Endometrial microvascular endothelial cells (primary cell): ENCODE data around the gene LIMS2. TPM values are rescaled to one million over a fixed set of nuclear protein-coding genes. Genes with fewer than 3 reads are reported as not detected.

Experiments
- in situ Hi-C: cut with HindIII; loops from 2 replicates; pipeline ENCODE4 v1.10.0; 2017; ENCODE audit warnings: low sequenced_read_pairs, low pct_unique_long_range_greater_than_20kb; ENCODE audit errors: inconsistent ontology term
- total RNA-seq: library from RNA; depleted of rRNA; stranded (reverse); fragments of >200 nt; gene quantifications from one replicate; pipeline ENCODE4 v1.2.3, GENCODE V29; 2015; ENCODE audit errors: inconsistent ontology term

Gene LIMS2
- total RNA-seq, 1 donor from 2014 or later: 34.9 TPM

GRCh38 chr2:127597046-127597983 is 78.0 kb downstream of the LIMS2 start:
- in situ Hi-C loops: no loop called here

- in situ Hi-C loops: no loop called here
Observed at GRCh38 chr2:127596311-127597045, 78.9 kb downstream of the LIMS2 start.

GRCh38 chr2:127594116-127594591 is 81.2 kb downstream of the LIMS2 start:
- in situ Hi-C loops: no loop called here

DNA sequence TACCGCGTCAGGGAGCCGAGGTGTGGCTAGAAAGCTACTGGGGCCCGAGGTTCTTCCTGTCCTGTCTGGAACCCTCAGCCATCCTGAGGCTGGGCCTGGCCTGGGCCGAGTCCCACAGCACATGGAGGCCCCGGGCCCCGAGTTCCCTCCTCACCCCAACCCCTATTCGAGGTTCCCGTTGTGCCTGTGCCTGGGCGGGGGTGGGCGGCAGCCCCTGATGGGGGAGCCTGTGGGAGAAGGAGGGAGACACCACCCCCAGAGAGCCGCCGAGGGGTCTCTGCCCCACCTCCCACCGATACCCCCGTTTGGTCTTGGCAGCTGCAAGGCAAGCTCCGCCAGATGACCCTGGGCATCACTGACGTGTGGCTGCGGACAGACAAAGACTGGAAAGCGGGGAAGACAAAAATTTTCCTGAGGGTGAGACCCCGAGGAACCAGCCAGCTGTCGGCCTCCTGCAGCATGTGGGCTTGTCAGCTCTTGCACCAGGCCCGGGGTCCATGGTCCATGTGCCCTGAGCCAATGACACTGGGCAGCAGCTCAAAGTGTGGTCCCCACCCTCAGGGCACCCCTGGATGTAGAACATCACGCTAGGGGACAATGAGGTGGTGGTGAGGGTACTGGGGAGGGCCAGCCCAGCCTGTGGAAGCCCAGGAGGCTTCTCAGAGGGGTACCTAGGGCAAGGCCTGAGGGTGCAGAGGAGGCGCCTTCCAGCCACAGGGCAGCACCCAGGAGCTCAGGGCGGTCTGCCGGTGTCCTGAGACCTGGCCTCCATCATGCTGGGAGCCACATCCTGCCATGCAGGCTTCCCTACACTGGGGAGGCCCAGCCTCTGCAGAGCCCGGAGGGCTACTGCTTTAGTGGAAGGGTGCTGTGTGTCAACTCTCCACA is 81.9 kb downstream of the LIMS2 start:
- in situ Hi-C loops: no loop called here

DNA sequence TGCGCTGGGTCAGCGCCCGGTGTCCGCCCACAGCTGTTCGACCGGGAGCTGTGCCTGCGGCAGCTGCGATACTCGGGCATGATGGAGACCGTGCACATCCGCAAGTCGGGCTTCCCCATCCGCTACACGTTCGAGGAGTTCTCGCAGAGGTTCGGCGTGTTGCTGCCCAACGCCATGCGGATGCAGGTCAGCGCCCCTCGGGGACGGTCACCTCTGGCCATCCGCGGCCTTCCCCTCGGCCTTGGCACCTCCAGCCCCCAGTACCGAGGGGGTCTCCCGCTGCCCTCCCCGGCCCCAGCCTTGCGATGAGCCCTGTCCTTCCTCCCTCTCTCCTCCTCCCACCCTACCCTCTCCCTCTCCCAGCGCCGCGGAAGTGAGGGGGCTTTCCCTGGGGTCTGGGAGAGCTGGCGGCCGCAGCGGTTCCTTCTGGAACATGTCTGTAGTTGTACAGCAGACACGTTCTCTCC is 82.5 kb downstream of the LIMS2 start:
- in situ Hi-C loops: no loop called here

DNA sequence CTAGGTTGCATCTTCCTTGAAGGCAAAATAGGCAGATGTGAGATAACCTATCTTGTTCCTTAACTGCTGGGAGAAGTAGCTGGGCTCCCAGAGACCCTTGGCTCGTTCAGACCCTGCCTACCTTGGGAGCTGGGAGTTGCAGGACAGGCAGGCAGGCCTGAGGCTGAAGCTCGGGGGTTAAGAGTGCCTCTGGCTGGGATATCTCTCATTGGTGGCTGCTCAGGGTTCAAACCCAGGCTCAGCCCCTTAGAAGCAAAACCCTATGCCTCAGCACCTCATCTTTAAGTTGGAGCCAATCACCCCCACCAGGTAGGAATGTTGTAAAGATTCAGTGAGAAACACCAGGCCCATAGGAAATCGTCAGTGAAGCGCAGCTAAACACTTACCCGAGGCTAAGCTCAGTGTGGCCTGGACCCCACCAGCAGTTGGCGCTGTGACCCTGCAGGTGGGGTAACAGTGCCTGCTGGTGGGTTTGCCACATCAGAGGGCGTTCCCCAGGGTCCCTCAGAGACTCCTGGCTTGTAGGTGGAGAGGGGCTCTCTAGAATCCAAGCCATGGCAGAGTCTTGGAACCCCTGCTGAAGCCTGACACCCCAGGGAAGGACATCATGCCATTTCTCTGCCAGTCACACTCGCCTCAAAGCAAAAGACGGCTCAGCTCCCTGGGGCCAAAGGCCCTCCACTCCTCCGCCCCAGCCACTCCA is 84.0 kb downstream of the LIMS2 start:
- in situ Hi-C loops: no loop called here

- in situ Hi-C loops: no loop called here
Observed at GRCh38 chr2:127590386-127591190, 84.7 kb downstream of the LIMS2 start.

- in situ Hi-C loops: no loop called here
Observed at GRCh38 chr2:127589841-127590240, 85.5 kb downstream of the LIMS2 start.

DNA sequence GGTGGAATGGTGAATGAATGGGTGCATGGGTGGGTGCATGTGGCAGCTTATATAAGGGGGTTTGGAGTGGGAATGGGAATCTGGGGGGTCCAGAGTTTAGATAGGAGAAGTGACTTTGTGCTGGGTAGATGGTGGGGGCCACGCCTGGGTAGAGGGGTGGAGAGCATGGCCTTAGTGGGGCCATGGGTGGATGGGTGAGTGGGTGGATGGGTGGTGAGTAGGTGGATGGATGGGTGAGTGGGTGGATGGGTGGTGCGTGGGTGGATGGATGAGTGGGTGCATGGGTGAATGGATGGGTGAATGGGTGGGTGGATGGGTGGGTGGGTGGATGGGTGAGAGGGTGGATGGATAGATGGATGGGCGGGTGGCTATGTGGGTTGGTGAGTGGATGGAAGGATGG is 86.0 kb downstream of the LIMS2 start:
- in situ Hi-C loops: no loop called here

Other genes with a start within 250 kb of the LIMS2 start
- gene IWS1, start 149.0 kb downstream of the LIMS2 start, total RNA-seq: 37.9 TPM
- gene MYO7B, start 139.8 kb downstream of the LIMS2 start, total RNA-seq: 0.19 TPM
- gene GPR17, start 29.4 kb downstream of the LIMS2 start, total RNA-seq: not detected
- 4.9 TPM for gene SFT2D3, start 26.0 kb upstream of the LIMS2 start, total RNA-seq
- gene WDR33, start 135.6 kb upstream of the LIMS2 start, total RNA-seq: 18.0 TPM
- 19.3 TPM for gene POLR2D, start 182.6 kb upstream of the LIMS2 start, total RNA-seq
- 14.1 TPM for gene AMMECR1L, start 210.4 kb upstream of the LIMS2 start, total RNA-seq